HepG2 (cell line): Measurements from ENCODE around the gene CARMIL1. TPM values are rescaled to one million over a fixed set of nuclear protein-coding genes. Genes with fewer than 3 reads are reported as not detected.

Experiments
- CREB3 ChIP-seq: sonication (generic); formaldehyde crosslinking; IDR thresholded peaks from 2 replicates; pipeline ENCODE4 v1.5.0; 2020; ENCODE audit warnings: missing genetic modification reagents
- FOXJ3 ChIP-seq: sonication (generic); formaldehyde crosslinking; IDR thresholded peaks from 2 replicates; pipeline ENCODE4 v1.4.0; 2020; ENCODE audit warnings: missing genetic modification reagents, mild to moderate bottlenecking, borderline replicate concordance
- GTF3A ChIP-seq: sonication (generic); formaldehyde crosslinking; conservative IDR thresholded peaks from 2 replicates; pipeline ENCODE4 v1.4.0; 2020; ENCODE audit warnings: mild to moderate bottlenecking, missing genetic modification reagents
- HMGXB4 ChIP-seq, 2 experiments: sonication (generic) in 1 of 2; formaldehyde crosslinking in 1 of 2; IDR thresholded peaks; 2 replicates each; pipeline versions ENCODE4 v1.4.0 to v1.6.1; 2018 to 2020; ENCODE audit warnings: missing genetic modification reagents in 2 of 2, borderline replicate concordance in 1 of 2, low read depth in 1 of 2, mild to moderate bottlenecking in 1 of 2, missing biosample characterization in 1 of 2
- KDM1A ChIP-seq: IDR thresholded peaks from 2 replicates; pipeline ENCODE4 v1.6.1; 2016; ENCODE audit warnings: missing compliant biosample characterization
- MLX ChIP-seq: IDR thresholded peaks from 2 replicates; pipeline ENCODE4 v1.6.1; 2016
- MTA1 ChIP-seq: sonication (generic); formaldehyde crosslinking; IDR thresholded peaks from 2 replicates; pipeline ENCODE4 v1.4.0; 2020; ENCODE audit warnings: missing genetic modification reagents, mild to moderate bottlenecking, borderline replicate concordance
- ONECUT2 ChIP-seq: sonication (generic); formaldehyde crosslinking; IDR thresholded peaks from 2 replicates; pipeline ENCODE4 v1.4.0; 2020; ENCODE audit warnings: missing genetic modification reagents
- SMAD1 ChIP-seq: sonication (generic); formaldehyde crosslinking; IDR thresholded peaks from 2 replicates; pipeline ENCODE4 v1.4.0; 2020; ENCODE audit warnings: missing genetic modification reagents, low read depth, mild to moderate bottlenecking, borderline replicate concordance
- SNAI1 ChIP-seq: sonication (generic); formaldehyde crosslinking; IDR thresholded peaks from 2 replicates; pipeline ENCODE4 v1.5.0; 2020; ENCODE audit warnings: mild to moderate bottlenecking, missing genetic modification reagents, borderline replicate concordance
- SOX13 ChIP-seq, 3 experiments: fragments of 450-650 bp in 1 of 3; sonication (generic) in 1 of 3; formaldehyde crosslinking in 1 of 3; IDR thresholded peaks in 2 of 3; conservative IDR thresholded peaks in 1 of 3; 2 replicates each; pipeline versions ENCODE4 v1.5.0 to v1.6.1; 2016 to 2020; ENCODE audit warnings: antibody characterized with exemption in 1 of 3, mild to moderate bottlenecking in 1 of 3, missing compliant biosample characterization in 1 of 3, missing genetic modification reagents in 1 of 3, moderate library complexity in 1 of 3
- TEAD3 ChIP-seq: optimal IDR thresholded peaks from 2 replicates; pipeline ENCODE3; 2016; ENCODE audit warnings: borderline replicate concordance
- TFDP2 ChIP-seq: sonication (generic); formaldehyde crosslinking; IDR thresholded peaks from 2 replicates; pipeline ENCODE4 v1.4.0; 2020; ENCODE audit warnings: missing genetic modification reagents
- TMF1 ChIP-seq: sonication (generic); formaldehyde crosslinking; IDR thresholded peaks from 2 replicates; pipeline ENCODE4 v1.8.1; 2022; ENCODE audit warnings: low read depth, missing genetic modification reagents
- ZBTB38 ChIP-seq: sonication (generic); formaldehyde crosslinking; IDR thresholded peaks from 2 replicates; pipeline ENCODE4 v1.5.1; 2020; ENCODE audit warnings: mild to moderate bottlenecking, missing genetic modification reagents
- ZNF10 ChIP-seq: sonication (generic); formaldehyde crosslinking; IDR thresholded peaks from 2 replicates; pipeline ENCODE4 v1.4.0; 2020; ENCODE audit warnings: mild to moderate bottlenecking, low read depth, missing genetic modification reagents, borderline replicate concordance
- ZNF552 ChIP-seq: sonication (generic); formaldehyde crosslinking; IDR thresholded peaks from 2 replicates; pipeline ENCODE4 v1.9.0; 2022; ENCODE audit warnings: missing genetic modification reagents, mild to moderate bottlenecking, borderline replicate concordance
- ZNF746 ChIP-seq: sonication (generic); formaldehyde crosslinking; IDR thresholded peaks from 2 replicates; pipeline ENCODE4 v1.8.0; 2022; ENCODE audit warnings: mild to moderate bottlenecking, missing genetic modification reagents
- polyA plus RNA-seq, 8 experiments: library from polyadenylated mRNA; depleted of rRNA in 3 of 8; stranded (reverse) in 7 of 8; unstranded in 1 of 8; fragments of >200 nt; fragmentation: Illumina TruSeq in 4 of 8; extraction: Trizol in 4 of 8; gene quantifications; 2 replicates each; pipeline versions ENCODE4 v1.2.1 to v1.2.3, GENCODE V29; 2011 to 2016; ENCODE audit warnings: low read depth in 4 of 8, missing spikeins in 1 of 8, mixed read lengths in 1 of 8; ENCODE audit not compliant: insufficient read depth in 1 of 8
- total RNA-seq, 5 experiments: library from RNA; depleted of rRNA; stranded (reverse); fragments of >200 nt; fragmentation: Illumina TruSeq; extraction: Trizol; gene quantifications; 2 replicates each; pipeline ENCODE4 v1.2.3, GENCODE V29; 2016; ENCODE audit warnings: low read depth in 1 of 5
- TF ChIP-seq, protein P1 (sequence below): sonication (generic); formaldehyde crosslinking; conservative IDR thresholded peaks from 2 replicates; pipeline ENCODE4 v1.8.0; 2022; ENCODE audit warnings: mild to moderate bottlenecking, moderate library complexity, missing genetic modification reagents

The CARMIL1 gene
- total and polyA plus RNA-seq, 2 of the 13 experiments (the other 11 are each of a cell fraction or from before 2014, with no cell fraction given), result 1.8 to 2.6 TPM

DNA sequence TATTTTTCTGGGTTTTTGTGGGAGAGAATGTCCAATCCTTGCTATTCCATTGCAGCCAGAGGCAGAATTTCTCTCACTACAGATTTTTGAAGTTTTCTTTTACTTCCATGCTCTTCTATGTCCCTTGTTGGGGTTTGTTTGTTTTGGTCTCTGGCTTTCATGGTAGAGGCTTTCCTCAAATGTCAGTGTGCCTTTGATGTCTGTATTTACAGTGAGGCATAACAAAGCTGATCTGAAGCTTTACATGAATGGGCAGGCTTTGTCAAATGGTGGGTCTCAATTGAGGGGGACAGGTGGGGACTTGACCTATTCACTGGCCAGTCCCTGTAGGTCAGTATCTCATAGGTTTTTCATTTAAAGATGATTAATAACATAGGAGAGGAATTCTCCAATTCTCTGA, 8.6 kb upstream of the CARMIL1 start (continued):
- peak in 1 of 2 experiments; percentile 28; a peak in 1 of 4 replicates for TF ChIP-seq HMGXB4 (CRISPR knock-in tag; IDR thresholded peaks at IDR 0.05; ENCODE audit: borderline replicate concordance in 1 of 2, low read depth in 1 of 2)
- 0 out of 2 replicates have a peak, but pooled peaks have one; percentile 19 for TF ChIP-seq FOXJ3
- no peak for TF ChIP-seq ZBTB38 (CRISPR knock-in tag)
- TF ChIP-seq CREB3, result no peak
- no peak for TF ChIP-seq ZNF552 (CRISPR knock-in tag)
- no peak for TF ChIP-seq ONECUT2 (CRISPR knock-in tag)
- TF ChIP-seq MTA1 (CRISPR knock-in tag), result no peak
- no peak for TF ChIP-seq SMAD1
- no peak for TF ChIP-seq TMF1 (CRISPR knock-in tag)
- TF ChIP-seq KDM1A (CRISPR knock-in tag), result no peak
- TF ChIP-seq TFDP2 (CRISPR knock-in tag), result no peak
- TF ChIP-seq TEAD3 (CRISPR knock-in tag), result peak; percentile 58
- no peak for TF ChIP-seq ZNF10 (CRISPR knock-in tag)
- peak; percentile 78; the same call in 1 of the 2 replicates for TF ChIP-seq SOX13 (IDR thresholded peaks at IDR 0.05)
- peak in 1 of 2 experiments; percentile 98; a peak in 2 of 4 replicates for TF ChIP-seq SOX13 (CRISPR knock-in tag; conservative IDR thresholded peaks at IDR 0.05 in 1 of 2, IDR thresholded peaks at IDR 0.05 in 1 of 2)
- TF ChIP-seq, protein P1, sequence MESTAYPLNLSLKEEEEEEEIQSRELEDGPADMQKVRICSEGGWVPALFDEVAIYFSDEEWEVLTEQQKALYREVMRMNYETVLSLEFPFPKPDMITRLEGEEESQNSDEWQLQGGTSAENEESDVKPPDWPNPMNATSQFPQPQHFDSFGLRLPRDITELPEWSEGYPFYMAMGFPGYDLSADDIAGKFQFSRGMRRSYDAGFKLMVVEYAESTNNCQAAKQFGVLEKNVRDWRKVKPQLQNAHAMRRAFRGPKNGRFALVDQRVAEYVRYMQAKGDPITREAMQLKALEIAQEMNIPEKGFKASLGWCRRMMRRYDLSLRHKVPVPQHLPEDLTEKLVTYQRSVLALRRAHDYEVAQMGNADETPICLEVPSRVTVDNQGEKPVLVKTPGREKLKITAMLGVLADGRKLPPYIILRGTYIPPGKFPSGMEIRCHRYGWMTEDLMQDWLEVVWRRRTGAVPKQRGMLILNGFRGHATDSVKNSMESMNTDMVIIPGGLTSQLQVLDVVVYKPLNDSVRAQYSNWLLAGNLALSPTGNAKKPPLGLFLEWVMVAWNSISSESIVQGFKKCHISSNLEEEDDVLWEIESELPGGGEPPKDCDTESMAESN (CRISPR knock-in tag), result no peak
- TF ChIP-seq SNAI1, result no peak
- TF ChIP-seq GTF3A (CRISPR knock-in tag), result no peak
- TF ChIP-seq ZNF746 (CRISPR knock-in tag), result no peak
- TF ChIP-seq MLX, result 0 out of 2 replicates have a peak, but pooled peaks have one; percentile 40
